CD14-positive monocyte (primary cell): ENCODE measurements around the gene NUAK1. TPM values are rescaled to one million over a fixed set of nuclear protein-coding genes. Genes with fewer than 3 reads are reported as not detected.

Experiments
- DNase-seq, 3 donors: peaks; one replicate each; pipeline ENCODE4 v3.0.0-alpha.2; 2011 to 2022
- H2AFZ ChIP-seq: 2 replicates; pipeline ENCODE4 v1.6.0; 2012; ENCODE audit warnings: mild to moderate bottlenecking, low read depth, low read length, inconsistent platforms; ENCODE audit not compliant: insufficient read depth, poor library complexity, severe bottlenecking
- H3K27ac ChIP-seq, 2 donors: 1 replicate in 1 of 2; 2 replicates in 1 of 2; pipeline ENCODE4 v1.5.1; 2012 to 2013; ENCODE audit warnings: low read length in 2 of 2, control low read depth in 1 of 2, inconsistent platforms in 1 of 2, low read depth in 1 of 2, mild to moderate bottlenecking in 1 of 2
- H3K27me3 ChIP-seq, 2 donors: one replicate each; pipeline versions ENCODE4 v1.6.0 to v1.6.1; 2011 to 2013; ENCODE audit warnings: low read length in 2 of 2; ENCODE audit not compliant: control insufficient read depth in 2 of 2, insufficient read depth in 2 of 2
- H3K36me3 ChIP-seq, 2 donors: replicated peaks in 1 of 2; 1 replicate in 1 of 2; 2 replicates in 1 of 2; pipeline versions ENCODE4 v1.5.1 to v1.6.1; 2012 to 2013; ENCODE audit warnings: low read length in 2 of 2, control low read depth in 1 of 2, inconsistent platforms in 1 of 2, mild to moderate bottlenecking in 1 of 2; ENCODE audit not compliant: insufficient read depth in 2 of 2, control insufficient read depth in 1 of 2
- H3K4me1 ChIP-seq, 2 donors: 1 replicate in 1 of 2; 2 replicates in 1 of 2; pipeline versions ENCODE4 v1.5.1 to v1.6.1; 2012 to 2013; ENCODE audit warnings: low read length in 2 of 2, control low read depth in 1 of 2, inconsistent platforms in 1 of 2, mild to moderate bottlenecking in 1 of 2, moderate library complexity in 1 of 2; ENCODE audit not compliant: insufficient read depth in 2 of 2, control insufficient read depth in 1 of 2
- H3K4me2 ChIP-seq: replicated peaks from 2 replicates; pipeline ENCODE3; 2012; ENCODE audit warnings: low read length, moderate library complexity, mild to moderate bottlenecking; ENCODE audit not compliant: poor library complexity, severe bottlenecking; ENCODE audit errors: extremely low read depth
- H3K4me3 ChIP-seq, 3 experiments: fragments of 200-600 bp in 1 of 3; sonication (generic) in 1 of 3; replicated peaks in 1 of 3; 1 replicate in 2 of 3; 2 replicates in 1 of 3; pipeline ENCODE4 v1.5.1; 2011 to 2013; ENCODE audit warnings: low read length in 3 of 3, mild to moderate bottlenecking in 3 of 3, control low read depth in 2 of 3, low read depth in 2 of 3, inconsistent platforms in 1 of 3, moderate library complexity in 1 of 3
- H3K79me2 ChIP-seq: 2 replicates; pipeline ENCODE4 v1.6.0; 2012; ENCODE audit warnings: mild to moderate bottlenecking, control low read depth, inconsistent platforms, low read length, moderate library complexity; ENCODE audit not compliant: insufficient read depth
- H3K9ac ChIP-seq: 2 replicates; pipeline ENCODE4 v1.6.0; 2017; ENCODE audit warnings: low read length, mild to moderate bottlenecking; ENCODE audit not compliant: insufficient read depth, poor library complexity, severe bottlenecking
- H3K9me3 ChIP-seq, 2 donors: replicated peaks in 1 of 2; 1 replicate in 1 of 2; 2 replicates in 1 of 2; pipeline versions ENCODE4 v1.5.1 to v1.6.1; 2012 to 2013; ENCODE audit warnings: low read length in 2 of 2, control low read depth in 1 of 2; ENCODE audit not compliant: control insufficient read depth in 1 of 2, insufficient read depth in 1 of 2
- H4K20me1 ChIP-seq: 2 replicates; pipeline ENCODE4 v1.6.0; 2012; ENCODE audit warnings: mild to moderate bottlenecking, low read length, control low read depth, moderate library complexity; ENCODE audit not compliant: insufficient read depth
- H3K27ac Mint-ChIP-seq, 7 donors: one replicate each; pipeline ENCODE4 v1.8.0; 2020; ENCODE audit warnings: mild to moderate bottlenecking in 7 of 7, mixed read lengths in 7 of 7, moderate library complexity in 6 of 7, inconsistent platforms in 2 of 7
- H3K27me3 Mint-ChIP-seq, 3 donors: one replicate each; pipeline ENCODE4 v1.8.0; 2021 to 2022; ENCODE audit warnings: low read depth in 3 of 3, mild to moderate bottlenecking in 3 of 3, mixed read lengths in 3 of 3, moderate library complexity in 3 of 3, inconsistent platforms in 1 of 3
- H3K36me3 Mint-ChIP-seq, 2 donors: one replicate each; pipeline ENCODE4 v1.8.0; 2020; ENCODE audit warnings: mixed read lengths in 2 of 2, inconsistent platforms in 1 of 2, mild to moderate bottlenecking in 1 of 2
- H3K4me1 Mint-ChIP-seq: one replicate; pipeline ENCODE4 v1.8.0; 2020; ENCODE audit warnings: mild to moderate bottlenecking, mixed read lengths
- H3K4me3 Mint-ChIP-seq, 2 donors: one replicate each; pipeline ENCODE4 v1.8.0; 2020; ENCODE audit warnings: mild to moderate bottlenecking in 2 of 2, mixed read lengths in 2 of 2, moderate library complexity in 1 of 2
- H3K9me3 Mint-ChIP-seq, 7 donors: one replicate each; pipeline ENCODE4 v1.8.0; 2020 to 2022; ENCODE audit warnings: mixed read lengths in 7 of 7, mild to moderate bottlenecking in 6 of 7, moderate library complexity in 6 of 7, inconsistent platforms in 2 of 7
- CTCF ChIP-seq: fragments of 200-600 bp; IDR thresholded peaks from one replicate; pipeline ENCODE4 v1.8.0; 2022; ENCODE audit warnings: antibody characterized with exemption, mild to moderate bottlenecking
- WGBS: methylation state at CpG from one replicate; pipeline ENCODE4 v1.1.5; 2013; ENCODE audit warnings: missing lambda C conversion rate; ENCODE audit not compliant: insufficient coverage; 5-methylcytosine and 5-hydroxymethylcytosine counted together
- intact Hi-C, 2 donors: fragments of 100-400 bp; cut with micrococcal nuclease; formaldehyde crosslinking; loops; one replicate each; pipeline versions ENCODE4 v1.15.0 to v1.15.1; 2023
- polyA plus RNA-seq, 3 donors: library from polyadenylated mRNA; depleted of rRNA in 1 of 3; unstranded in 2 of 3; stranded (reverse) in 1 of 3; fragments of 300-500 nt in 2 of 3; fragments of >200 nt in 1 of 3; fragmentation: Illumina TruSeq in 2 of 3; gene quantifications; 1 replicate in 2 of 3; 2 replicates in 1 of 3; pipeline ENCODE4 v1.2.3, GENCODE V29; 2012 to 2021

The NUAK1 gene
- polyA plus RNA-seq, 3 donors: not detected

- Histone ChIP-seq H3K27me3 (peaks cover 0 to under 1% of the 10 kb centered on the region in 2 donors), H3K9ac (no peak overlapping the region), H3K9me3 (no peaks in the 10 kb centered on the region), H3K36me3 (no peaks in the 10 kb centered on the region), H3K4me2 (no peak overlapping the region), H4K20me1 (no peaks in the 10 kb centered on the region), H3K4me1 (no peaks in the 10 kb centered on the region), H3K4me3 (no peak overlapping the region), H2AFZ (no peak overlapping the region), H3K27ac (no peak overlapping the region), H3K79me2 (no peaks in the 10 kb centered on the region)
- Mint-ChIP-seq H3K4me1 (no peaks in the 10 kb centered on the region), H3K27ac (peak overlapping the region in 1 of 7 donors; percentile 30), H3K27me3 (peaks cover 1 to 5% (median 2%) of the 10 kb centered on the region in 3 donors), H3K36me3 (no peaks in the 10 kb centered on the region), H3K9me3 (peaks cover 0 to 5% (median 0%) of the 10 kb centered on the region in 7 donors), H3K4me3 (no peak overlapping the region)
- no peak for DNase-seq
- no peak for TF ChIP-seq CTCF
- 79% methylated on average over 3 of the region's 6 CpGs for whole genome bisulfite sequencing
- intact Hi-C loops: no loop called here
These were observed 45.5 kb downstream of the NUAK1 start for GRCh38 chr12:106093246-106093645.

- H3K36me3 Mint-ChIP-seq: no peaks in the 10 kb centered on the region
- H3K9me3 Mint-ChIP-seq: peaks cover 0 to 5% (median 0%) of the 10 kb centered on the region in 7 donors
- Histone ChIP-seq H3K79me2 (no peaks in the 10 kb centered on the region), H3K4me1 (no peaks in the 10 kb centered on the region), H3K4me2 (no peak overlapping the region), H3K9me3 (no peaks in the 10 kb centered on the region), H3K9ac (no peak overlapping the region), H3K4me3 (no peak overlapping the region), H3K27me3 (no peaks in the 10 kb centered on the region), H3K36me3 (no peaks in the 10 kb centered on the region), H3K27ac (no peak overlapping the region), H2AFZ (no peak overlapping the region), H4K20me1 (no peaks in the 10 kb centered on the region)
- no peaks in the 10 kb centered on the region for H3K4me1 Mint-ChIP-seq
- 93% methylated on average over 4 of the region's 6 CpGs for WGBS
- TF ChIP-seq CTCF: no peak
- intact Hi-C loops: no loop called here
- H3K27me3 Mint-ChIP-seq: peaks cover 1 to 5% (median 2%) of the 10 kb centered on the region in 3 donors
- H3K4me3 Mint-ChIP-seq: no peak overlapping the region
- no peak overlapping the region for H3K27ac Mint-ChIP-seq
- DNase-seq: no peak
These were observed 47.3 kb downstream of the NUAK1 start for GRCh38 chr12:106091446-106091820.
